ENCODE results near the gene RICTOR.
A peak's percentile ranks its signal among the peaks of the same experiment; 100 is the strongest.
"Not testable (repeated sequence)": the region's sequence is repeated elsewhere in the genome, so short reads cannot be mapped to it uniquely, and the experiment has no call there.

RICTOR gene

DNA sequence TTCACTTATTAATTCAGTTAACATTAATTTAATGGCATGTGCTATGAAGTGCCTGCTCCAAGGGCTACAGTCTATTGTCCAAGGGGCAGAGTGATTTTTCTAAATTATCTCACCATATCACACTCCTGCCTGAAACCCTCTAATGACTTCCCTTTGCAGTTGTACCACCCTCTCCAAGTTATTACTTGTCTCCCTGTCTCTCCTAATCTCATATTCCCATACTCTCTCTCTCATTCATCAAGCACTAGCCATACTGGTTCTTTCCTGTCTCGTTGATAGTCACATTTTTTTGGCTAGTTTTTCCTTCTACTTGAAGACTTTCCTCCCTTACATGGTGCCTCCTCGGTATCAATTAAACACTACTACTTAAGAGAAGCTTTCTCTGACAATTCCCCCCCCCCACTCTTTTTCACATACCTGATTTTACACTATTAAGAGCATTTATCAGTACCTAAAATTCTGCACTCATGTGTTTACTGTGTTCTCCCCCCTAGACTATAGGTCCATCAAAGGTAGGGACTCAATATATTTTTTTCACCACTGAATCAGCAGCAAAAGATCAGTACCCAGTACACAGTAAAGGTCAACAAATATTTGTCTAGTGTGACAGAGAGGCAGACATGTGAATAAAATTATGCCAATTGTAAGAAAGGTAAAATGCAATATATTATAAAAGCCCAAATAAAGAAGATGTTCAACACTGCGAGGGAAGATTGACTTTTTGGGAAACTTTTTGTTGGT, 19.0 kb downstream of the RICTOR start:
- Histone ChIP-seq H3K9me3 (ENCODE audit: insufficient read depth, low read depth, low read length) (no peaks in the 10 kb centered on the region), H3K4me1 (ENCODE audit: insufficient read depth, low read length) (no peaks in the 10 kb centered on the region; the same call in 1 of the 2 replicates), H3K9ac (ENCODE audit: low read depth, low read length) (no peak overlapping the region), H3K27me3 (ENCODE audit: insufficient read depth, low read length) (no peaks in the 10 kb centered on the region), H3K36me3 (ENCODE audit: insufficient read depth, low read length) (no peaks in the 10 kb centered on the region), H3K27ac (ENCODE audit: low read depth, low read length) (no peak overlapping the region), H3K4me3 (ENCODE audit: low read length) (no peak overlapping the region)
- WGBS: 95% methylated on average over 3 of the region's 3 CpGs

DNA sequence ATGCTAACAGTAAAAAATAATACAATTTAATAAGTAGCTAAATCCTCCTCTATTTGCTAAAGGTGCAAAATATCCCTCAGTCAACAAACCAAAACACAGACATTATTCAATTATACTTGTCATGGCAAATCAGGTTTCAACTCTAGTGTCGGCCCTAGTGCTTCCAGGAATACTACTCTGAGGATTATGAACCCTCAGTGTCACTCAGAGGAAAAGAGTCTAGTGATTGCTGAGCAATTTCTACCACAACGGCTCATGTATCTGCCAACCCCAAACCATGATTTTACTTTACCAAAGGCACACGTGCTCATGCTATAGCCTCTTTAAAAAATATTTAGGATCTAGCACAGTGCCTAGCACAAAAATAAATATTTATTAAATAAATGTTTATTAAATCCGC, 21.0 kb downstream of the RICTOR start:
- H3K27ac ChIP-seq (ENCODE audit: low read depth, low read length): no peak overlapping the region
- no peaks in the 10 kb centered on the region for H3K9me3 ChIP-seq (ENCODE audit: insufficient read depth, low read depth, low read length)
- H3K4me1 ChIP-seq (ENCODE audit: insufficient read depth, low read length): peaks cover 4% of the 10 kb centered on the region; the same call in 1 of the 2 replicates
- H3K36me3 ChIP-seq (ENCODE audit: insufficient read depth, low read length): no peaks in the 10 kb centered on the region
- H3K27me3 ChIP-seq (ENCODE audit: insufficient read depth, low read length): no peaks in the 10 kb centered on the region
- WGBS: 92% methylated on average over 3 of the region's 4 CpGs
- no peak overlapping the region for H3K9ac ChIP-seq (ENCODE audit: low read depth, low read length)
- H3K4me3 ChIP-seq (ENCODE audit: low read length): no peak overlapping the region

DNA sequence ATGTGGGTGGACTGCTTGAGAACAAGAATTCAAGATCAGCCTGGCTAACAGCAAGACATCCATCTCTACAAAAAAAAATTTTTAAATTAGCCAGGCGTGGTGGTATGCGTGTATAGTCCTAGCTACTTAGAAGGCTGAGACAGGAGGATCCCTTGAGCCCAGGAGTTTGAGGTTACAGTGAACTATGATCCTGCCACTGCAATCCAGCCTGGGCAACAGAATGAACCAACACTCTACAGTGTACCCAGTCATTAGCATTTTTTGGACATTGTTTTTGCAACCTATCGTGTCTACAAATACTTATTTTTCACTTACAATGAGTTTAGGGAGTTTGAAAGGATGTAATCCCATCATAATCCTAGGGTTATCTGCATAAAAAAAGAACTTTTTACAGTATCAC, 22.1 kb downstream of the RICTOR start:
- H3K4me3 ChIP-seq (ENCODE audit: low read length): no peak overlapping the region
- no peak overlapping the region for H3K27ac ChIP-seq (ENCODE audit: low read depth, low read length)
- peaks cover 4% of the 10 kb centered on the region; the same call in 1 of the 2 replicates for H3K4me1 ChIP-seq (ENCODE audit: insufficient read depth, low read length)
- 95% methylated on average over 2 of the region's 3 CpGs for WGBS
- H3K27me3 ChIP-seq (ENCODE audit: insufficient read depth, low read length): no peaks in the 10 kb centered on the region
- no peaks in the 10 kb centered on the region for H3K36me3 ChIP-seq (ENCODE audit: insufficient read depth, low read length)
- H3K9me3 ChIP-seq (ENCODE audit: insufficient read depth, low read depth, low read length): peaks cover 5% of the 10 kb centered on the region
- no peak overlapping the region for H3K9ac ChIP-seq (ENCODE audit: low read depth, low read length)

DNA sequence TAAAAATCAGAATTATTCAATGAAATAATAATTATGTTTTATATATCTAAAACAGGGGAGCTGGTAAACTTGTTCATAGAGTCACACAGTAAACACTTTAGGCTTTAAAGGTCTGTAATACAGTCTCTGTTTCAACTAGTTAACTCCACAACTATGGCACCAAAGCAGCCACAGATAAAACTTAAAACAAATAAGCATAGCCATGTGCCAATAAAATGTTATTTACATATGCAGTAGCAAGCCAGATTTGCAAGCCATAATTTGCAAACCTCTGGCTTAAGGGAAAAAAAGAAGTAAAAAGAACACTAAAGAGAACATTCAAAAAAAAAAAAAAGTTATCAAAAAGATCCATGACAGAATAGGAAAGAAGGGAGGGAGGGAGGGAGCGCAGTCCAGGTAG, 24.9 kb downstream of the RICTOR start:
- Histone ChIP-seq H3K4me3 (ENCODE audit: low read length) (no peak overlapping the region), H3K4me1 (ENCODE audit: insufficient read depth, low read length) (peaks cover 4% of the 10 kb centered on the region; the same call in 1 of the 2 replicates), H3K9me3 (ENCODE audit: insufficient read depth, low read depth, low read length) (peaks cover 7% of the 10 kb centered on the region), H3K36me3 (ENCODE audit: insufficient read depth, low read length) (no peaks in the 10 kb centered on the region), H3K9ac (ENCODE audit: low read depth, low read length) (no peak overlapping the region), H3K27ac (ENCODE audit: low read depth, low read length) (no peak overlapping the region), H3K27me3 (ENCODE audit: insufficient read depth, low read length) (no peaks in the 10 kb centered on the region)
- no CpG with 5 or more reads among the region's 1 CpG for WGBS

DNA sequence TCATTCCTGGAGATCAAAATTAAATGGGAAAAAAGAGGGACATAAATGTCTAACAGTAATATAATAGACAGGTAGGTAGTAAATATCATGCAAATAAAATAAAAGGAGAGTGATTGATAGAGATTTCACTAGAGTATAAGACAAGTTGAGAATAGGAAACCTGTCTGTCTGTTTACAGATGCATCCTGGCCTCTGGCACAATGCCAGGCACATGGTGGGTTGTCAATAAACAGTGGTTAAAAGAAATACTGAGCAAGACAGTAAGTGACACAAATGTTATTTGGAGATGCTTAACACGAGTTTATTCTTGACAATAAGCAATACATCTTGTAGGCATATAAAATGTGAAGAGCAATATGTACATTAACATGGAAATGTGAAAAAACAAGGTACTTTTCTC, 33.3 kb downstream of the RICTOR start:
- 100% methylated on average over 1 of the region's 1 CpG for WGBS
- H3K9me3 ChIP-seq (ENCODE audit: insufficient read depth, low read depth, low read length): no peaks in the 10 kb centered on the region
- no peaks in the 10 kb centered on the region for H3K4me1 ChIP-seq (ENCODE audit: insufficient read depth, low read length)
- H3K27me3 ChIP-seq (ENCODE audit: insufficient read depth, low read length): no peaks in the 10 kb centered on the region
- no peak overlapping the region for H3K27ac ChIP-seq (ENCODE audit: low read depth, low read length)
- H3K4me3 ChIP-seq (ENCODE audit: low read length): no peak overlapping the region
- no peak overlapping the region for H3K9ac ChIP-seq (ENCODE audit: low read depth, low read length)
- no peaks in the 10 kb centered on the region for H3K36me3 ChIP-seq (ENCODE audit: insufficient read depth, low read length)

DNA sequence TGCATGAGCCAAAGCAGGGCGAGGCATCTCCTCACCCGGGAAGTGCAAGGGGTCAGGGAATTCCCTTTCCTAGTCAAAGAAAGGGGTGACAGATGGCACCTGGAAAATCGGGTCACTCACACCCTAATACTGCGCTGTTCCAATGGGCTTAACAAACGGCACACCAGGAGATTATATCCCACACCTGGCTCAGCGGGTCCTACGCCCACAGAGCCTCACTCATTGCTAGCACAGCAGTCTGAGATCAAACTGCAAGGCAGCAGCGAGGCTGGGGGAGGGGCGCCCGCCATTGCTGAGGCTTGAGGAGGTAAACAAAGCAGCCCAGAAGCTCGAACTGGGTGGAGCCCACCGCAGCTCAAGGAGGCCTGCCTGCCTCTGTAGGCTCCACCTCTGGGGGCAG, 39.7 kb downstream of the RICTOR start:
- H3K27me3 ChIP-seq (ENCODE audit: insufficient read depth, low read length): not testable (repeated sequence)

DNA sequence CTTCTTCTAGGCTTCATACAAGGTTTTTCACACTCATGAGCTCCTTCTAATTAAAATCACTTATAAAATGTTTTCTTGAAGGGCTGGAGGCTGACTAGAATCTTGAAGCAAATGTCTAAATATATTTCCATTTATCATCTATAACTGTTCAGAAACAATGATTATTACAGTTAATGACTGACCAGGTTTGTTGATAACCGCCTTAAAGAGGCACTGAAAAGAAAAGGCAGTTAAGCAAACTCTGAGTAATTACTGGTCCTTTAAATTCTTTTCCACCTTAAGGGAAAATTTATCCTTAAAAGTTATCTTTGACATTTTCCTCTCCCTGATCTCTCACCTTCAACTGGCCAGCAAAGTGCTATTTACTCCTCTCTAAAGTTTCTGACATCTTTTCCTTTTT, 43.2 kb downstream of the RICTOR start:
- peaks cover 30% of the 10 kb centered on the region for H3K9me3 ChIP-seq (ENCODE audit: insufficient read depth, low read depth, low read length)
- H3K27ac ChIP-seq (ENCODE audit: low read depth, low read length): no peak overlapping the region

More for the DNA sequence above, 39.7 kb downstream of the RICTOR start:
- 93% methylated on average over 12 of the region's 12 CpGs for WGBS
- not testable (repeated sequence) for H3K4me1 ChIP-seq (ENCODE audit: insufficient read depth, low read length); H3K36me3 ChIP-seq (ENCODE audit: insufficient read depth, low read length); H3K9ac ChIP-seq (ENCODE audit: low read depth, low read length); H3K4me3 ChIP-seq (ENCODE audit: low read length); H3K9me3 ChIP-seq (ENCODE audit: insufficient read depth, low read depth, low read length); H3K27ac ChIP-seq (ENCODE audit: low read depth, low read length)

DNA sequence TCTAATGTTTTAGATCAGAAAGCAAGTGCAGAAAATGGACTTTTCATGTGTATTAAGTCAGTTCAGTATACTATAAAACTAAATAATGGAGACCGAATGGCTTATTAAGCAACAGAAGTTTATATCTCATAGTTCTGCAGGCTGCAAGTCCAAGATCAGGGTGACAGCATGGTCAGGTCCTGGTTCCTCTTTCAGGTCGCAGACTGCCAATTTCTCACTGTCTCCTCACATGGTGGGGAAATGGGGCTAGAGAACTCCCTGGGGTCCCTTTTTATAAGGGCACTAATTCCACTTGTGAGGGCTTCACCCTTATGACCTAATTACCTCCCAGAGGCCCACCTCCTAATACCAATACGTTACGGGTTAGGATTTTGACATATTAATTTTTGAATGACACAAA, 48.7 kb downstream of the RICTOR start:
- H3K27me3 ChIP-seq (ENCODE audit: insufficient read depth, low read length): no peaks in the 10 kb centered on the region
- peaks cover 37% of the 10 kb centered on the region for H3K4me1 ChIP-seq (ENCODE audit: insufficient read depth, low read length)
- no peak overlapping the region for H3K27ac ChIP-seq (ENCODE audit: low read depth, low read length)
- H3K4me3 ChIP-seq (ENCODE audit: low read length): no peak overlapping the region
- H3K36me3 ChIP-seq (ENCODE audit: insufficient read depth, low read length): peaks cover 12% of the 10 kb centered on the region
- peaks cover 25% of the 10 kb centered on the region for H3K9me3 ChIP-seq (ENCODE audit: insufficient read depth, low read depth, low read length)
- no peak overlapping the region for H3K9ac ChIP-seq (ENCODE audit: low read depth, low read length)
- 86% methylated on average over 4 of the region's 4 CpGs for WGBS

More for the DNA sequence above, 43.2 kb downstream of the RICTOR start:
- Histone ChIP-seq H3K4me1 (ENCODE audit: insufficient read depth, low read length) (no peaks in the 10 kb centered on the region), H3K4me3 (ENCODE audit: low read length) (no peak overlapping the region), H3K9ac (ENCODE audit: low read depth, low read length) (no peak overlapping the region), H3K36me3 (ENCODE audit: insufficient read depth, low read length) (peaks cover 12% of the 10 kb centered on the region), H3K27me3 (ENCODE audit: insufficient read depth, low read length) (no peaks in the 10 kb centered on the region)
- 100% methylated on average over 1 of the region's 1 CpG for WGBS

DNA sequence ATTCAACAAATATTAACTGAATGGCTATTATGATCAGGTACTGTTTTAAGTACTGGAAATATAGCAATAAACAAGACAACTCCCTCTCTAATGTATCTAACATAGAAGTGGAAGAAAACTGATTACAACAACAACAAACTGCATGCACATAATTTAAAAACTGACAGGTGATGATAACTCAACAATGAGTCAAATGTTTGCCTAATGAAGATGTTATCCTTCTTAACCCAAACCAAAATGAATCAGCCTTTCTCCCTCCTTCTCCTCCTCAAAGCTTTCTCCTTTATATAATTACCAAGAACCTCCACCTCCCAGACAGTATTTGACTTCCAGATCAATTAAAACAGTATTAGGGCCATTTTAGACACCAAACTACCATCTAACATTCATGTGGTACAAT, 49.3 kb downstream of the RICTOR start:
- Histone ChIP-seq H3K36me3 (ENCODE audit: insufficient read depth, low read length) (peaks cover 12% of the 10 kb centered on the region), H3K9ac (ENCODE audit: low read depth, low read length) (no peak overlapping the region), H3K4me3 (ENCODE audit: low read length) (no peak overlapping the region), H3K27ac (ENCODE audit: low read depth, low read length) (no peak overlapping the region), H3K4me1 (ENCODE audit: insufficient read depth, low read length) (peaks cover 37% of the 10 kb centered on the region), H3K9me3 (ENCODE audit: insufficient read depth, low read depth, low read length) (peaks cover 25% of the 10 kb centered on the region), H3K27me3 (ENCODE audit: insufficient read depth, low read length) (no peaks in the 10 kb centered on the region)

DNA sequence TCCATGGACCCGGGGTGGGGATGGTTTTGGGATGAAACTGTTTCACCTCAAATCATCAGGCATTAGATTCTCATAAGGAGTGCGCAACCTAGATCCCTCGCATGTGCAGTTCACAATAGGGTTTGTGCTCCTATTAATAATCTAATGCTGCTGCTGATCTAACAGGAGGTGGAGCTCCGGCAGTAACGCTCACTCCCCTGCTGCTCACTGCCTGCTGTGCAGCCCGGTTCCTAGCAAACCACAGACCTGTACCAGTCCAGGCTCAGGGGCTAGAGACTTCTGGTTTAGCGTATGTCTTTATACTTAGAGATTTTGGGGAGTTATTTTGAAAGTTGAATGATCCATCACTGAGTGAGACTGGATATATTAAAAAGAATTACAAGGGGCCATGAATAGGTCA, 50.2 kb downstream of the RICTOR start:
- Histone ChIP-seq H3K9me3 (ENCODE audit: insufficient read depth, low read depth, low read length) (peaks cover 19% of the 10 kb centered on the region), H3K27ac (ENCODE audit: low read depth, low read length) (no peak overlapping the region), H3K36me3 (ENCODE audit: insufficient read depth, low read length) (peaks cover 6% of the 10 kb centered on the region), H3K9ac (ENCODE audit: low read depth, low read length) (no peak overlapping the region), H3K4me3 (ENCODE audit: low read length) (no peak overlapping the region), H3K27me3 (ENCODE audit: insufficient read depth, low read length) (no peaks in the 10 kb centered on the region), H3K4me1 (ENCODE audit: insufficient read depth, low read length) (peaks cover 37% of the 10 kb centered on the region)
- WGBS: 61% methylated on average over 7 of the region's 7 CpGs

DNA sequence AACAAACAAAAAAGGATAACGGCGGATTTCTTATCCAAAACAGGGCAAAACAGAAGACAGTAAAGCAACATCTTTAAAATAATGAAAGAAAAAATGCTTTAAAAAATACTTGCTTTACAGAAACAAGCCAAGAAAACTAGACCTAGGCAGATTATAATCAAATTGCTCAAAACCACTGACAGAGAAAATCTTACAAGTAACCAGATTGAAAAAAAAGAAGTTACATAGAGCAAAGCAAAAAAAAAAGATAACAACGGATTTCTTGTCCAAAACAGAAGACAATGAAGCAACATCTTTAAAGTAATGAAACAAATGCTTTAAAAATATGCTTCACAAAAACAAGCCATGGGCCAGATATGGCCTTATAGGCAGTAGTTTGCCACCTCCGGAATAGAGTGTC, 51.1 kb downstream of the RICTOR start:
- H3K27me3 ChIP-seq (ENCODE audit: insufficient read depth, low read length): no peaks in the 10 kb centered on the region
- 100% methylated on average over 1 of the region's 4 CpGs for WGBS
- H3K9ac ChIP-seq (ENCODE audit: low read depth, low read length): no peak overlapping the region
- H3K9me3 ChIP-seq (ENCODE audit: insufficient read depth, low read depth, low read length): peaks cover 11% of the 10 kb centered on the region; the same call in 1 of the 2 replicates
- peaks cover 37% of the 10 kb centered on the region for H3K4me1 ChIP-seq (ENCODE audit: insufficient read depth, low read length)
- no peak overlapping the region for H3K27ac ChIP-seq (ENCODE audit: low read depth, low read length)
- H3K36me3 ChIP-seq (ENCODE audit: insufficient read depth, low read length): no peaks in the 10 kb centered on the region
- H3K4me3 ChIP-seq (ENCODE audit: low read length): no peak overlapping the region

DNA sequence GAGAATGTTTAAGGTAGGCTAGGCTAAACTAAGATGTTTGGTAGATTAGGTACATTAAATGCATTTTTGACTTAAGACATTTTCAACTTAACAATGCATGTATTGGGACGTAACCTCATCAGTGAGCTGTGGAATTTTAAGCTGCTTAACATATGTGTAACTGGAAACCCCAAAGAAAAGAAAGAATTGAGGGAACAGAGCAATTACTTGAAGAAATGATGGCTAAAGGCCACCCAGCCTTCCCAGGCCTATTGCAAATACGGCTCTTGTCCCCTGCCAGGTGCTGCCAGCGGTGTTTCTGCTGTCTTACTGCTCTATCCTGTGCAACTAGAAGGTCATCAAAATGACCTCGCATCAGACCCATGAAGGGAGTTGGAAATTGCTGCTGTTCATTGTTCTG, 52.0 kb downstream of the RICTOR start:
- H3K9me3 ChIP-seq (ENCODE audit: insufficient read depth, low read depth, low read length): peaks cover 3% of the 10 kb centered on the region; the same call in 1 of the 2 replicates
- H3K4me3 ChIP-seq (ENCODE audit: low read length): no peak overlapping the region
- H3K4me1 ChIP-seq (ENCODE audit: insufficient read depth, low read length): peaks cover 37% of the 10 kb centered on the region
- H3K27ac ChIP-seq (ENCODE audit: low read depth, low read length): peak overlapping the region; percentile 75
- H3K27me3 ChIP-seq (ENCODE audit: insufficient read depth, low read length): no peaks in the 10 kb centered on the region
- no peaks in the 10 kb centered on the region for H3K36me3 ChIP-seq (ENCODE audit: insufficient read depth, low read length)
- 81% methylated on average over 4 of the region's 4 CpGs for WGBS
- H3K9ac ChIP-seq (ENCODE audit: low read depth, low read length): peak overlapping the region; percentile 38; the same call in 1 of the 2 replicates
